ENCODE results near the gene RAD51AP1. TPM values are rescaled to one million over a fixed set of nuclear protein-coding genes. Genes with fewer than 3 reads are reported as not detected.

The RAD51AP1 gene
- total RNA-seq, 1 experiment from 2014 or later: 44.3 TPM

- Histone ChIP-seq H3K9me3 (no peaks in the 10 kb centered on the region), H3K4me3 (no peak overlapping the region), H3K27me3 (no peaks in the 10 kb centered on the region), H3K36me3 (peaks cover 16% of the 10 kb centered on the region)
- DNase-seq: no peak
These were observed 3.6 kb upstream of the RAD51AP1 start for GRCh38 chr12:4535092-4535491.

GRCh38 chr12:4535871-4536270, 2.8 kb upstream of the RAD51AP1 start:
- Histone ChIP-seq H3K27me3 (no peaks in the 10 kb centered on the region), H3K4me3 (no peak overlapping the region), H3K36me3 (peaks cover 16% of the 10 kb centered on the region), H3K9me3 (no peaks in the 10 kb centered on the region)
- DNase-seq: no peak

GRCh38 chr12:4539167-4539870, 629 bp downstream of the RAD51AP1 start:
- Histone ChIP-seq H3K27me3 (no peaks in the 10 kb centered on the region), H3K9me3 (no peaks in the 10 kb centered on the region), H3K4me3 (peak overlapping the region; percentile 91), H3K36me3 (peaks cover 18% of the 10 kb centered on the region)
- DNase-seq: no peak

- no peak for DNase-seq
- H3K9me3 ChIP-seq: no peaks in the 10 kb centered on the region
- peak overlapping the region; percentile 91; the same call in 1 of the 2 replicates for H3K4me3 ChIP-seq
- peaks cover 18% of the 10 kb centered on the region for H3K36me3 ChIP-seq
- no peaks in the 10 kb centered on the region for H3K27me3 ChIP-seq
These were observed 1.5 kb downstream of the RAD51AP1 start for GRCh38 chr12:4540170-4540569.

GRCh38 chr12:4540638-4541037, 1.9 kb downstream of the RAD51AP1 start:
- no peak for DNase-seq
- no peaks in the 10 kb centered on the region for H3K9me3 ChIP-seq
- H3K36me3 ChIP-seq: peaks cover 17% of the 10 kb centered on the region
- no peaks in the 10 kb centered on the region for H3K27me3 ChIP-seq
- no peak overlapping the region for H3K4me3 ChIP-seq

- Histone ChIP-seq H3K27me3 (no peaks in the 10 kb centered on the region), H3K36me3 (peaks cover 50% of the 10 kb centered on the region), H3K9me3 (no peaks in the 10 kb centered on the region), H3K4me3 (no peak overlapping the region)
- no peak for DNase-seq
These were observed 6.5 kb downstream of the RAD51AP1 start for GRCh38 chr12:4545195-4545594.

GRCh38 chr12:4552191-4552590, 13.5 kb downstream of the RAD51AP1 start:
- H3K4me3 ChIP-seq: no peak overlapping the region
- H3K27me3 ChIP-seq: no peaks in the 10 kb centered on the region
- DNase-seq: no peak
- H3K9me3 ChIP-seq: no peaks in the 10 kb centered on the region
- peaks cover 51% of the 10 kb centered on the region for H3K36me3 ChIP-seq

GRCh38 chr12:4553943-4554342, 15.3 kb downstream of the RAD51AP1 start:
- H3K27me3 ChIP-seq: no peaks in the 10 kb centered on the region
- H3K9me3 ChIP-seq: no peaks in the 10 kb centered on the region
- H3K4me3 ChIP-seq: no peak overlapping the region
- peaks cover 36% of the 10 kb centered on the region for H3K36me3 ChIP-seq
- DNase-seq: no peak

- Histone ChIP-seq H3K36me3 (peaks cover 25% of the 10 kb centered on the region), H3K9me3 (no peaks in the 10 kb centered on the region), H3K27me3 (no peaks in the 10 kb centered on the region), H3K4me3 (no peak overlapping the region)
- no peak for DNase-seq
These were observed 17.1 kb downstream of the RAD51AP1 start for GRCh38 chr12:4555804-4556203.

GRCh38 chr12:4556735-4557530, 18.2 kb downstream of the RAD51AP1 start:
- Histone ChIP-seq H3K27me3 (no peaks in the 10 kb centered on the region), H3K36me3 (peaks cover 22% of the 10 kb centered on the region), H3K9me3 (no peaks in the 10 kb centered on the region), H3K4me3 (no peak overlapping the region)
- DNase-seq: no peak

GRCh38 chr12:4557586-4557985, 18.9 kb downstream of the RAD51AP1 start:
- no peaks in the 10 kb centered on the region for H3K27me3 ChIP-seq
- H3K9me3 ChIP-seq: no peaks in the 10 kb centered on the region
- peaks cover 21% of the 10 kb centered on the region for H3K36me3 ChIP-seq
- no peak for DNase-seq
- H3K4me3 ChIP-seq: no peak overlapping the region

- H3K36me3 ChIP-seq: peaks cover 15% of the 10 kb centered on the region
- H3K4me3 ChIP-seq: no peak overlapping the region
- H3K9me3 ChIP-seq: no peaks in the 10 kb centered on the region
- no peak for DNase-seq
- no peaks in the 10 kb centered on the region for H3K27me3 ChIP-seq
These were observed 19.5 kb downstream of the RAD51AP1 start for GRCh38 chr12:4558171-4558570.

GRCh38 chr12:4562034-4562657, 23.5 kb downstream of the RAD51AP1 start, which contains the start of gene DYRK4:
Gene DYRK4, plus strand, starts transcription at chr12:4562208. Its CDS starts 38 bp downstream, at chr12:4562246.
- H3K9me3 ChIP-seq: no peaks in the 10 kb centered on the region
- peak; percentile 56 for DNase-seq
- no peaks in the 10 kb centered on the region for H3K27me3 ChIP-seq
- peaks cover 5% of the 10 kb centered on the region for H3K36me3 ChIP-seq
- no peak within 1 kb of the TSS for H3K4me3 ChIP-seq

GRCh38 chr12:4563336-4563735, 24.6 kb downstream of the RAD51AP1 start:
- Histone ChIP-seq H3K9me3 (no peaks in the 10 kb centered on the region), H3K4me3 (no peak overlapping the region), H3K36me3 (peaks cover 5% of the 10 kb centered on the region), H3K27me3 (no peaks in the 10 kb centered on the region)
- DNase-seq: no peak

- no peaks in the 10 kb centered on the region for H3K9me3 ChIP-seq
- no peak overlapping the region for H3K4me3 ChIP-seq
- no peaks in the 10 kb centered on the region for H3K27me3 ChIP-seq
- peaks cover 5% of the 10 kb centered on the region for H3K36me3 ChIP-seq
- no peak for DNase-seq
These were observed 26.1 kb downstream of the RAD51AP1 start for GRCh38 chr12:4564818-4565217.

- H3K36me3 ChIP-seq: no peaks in the 10 kb centered on the region; the same call in 1 of the 2 replicates
- no peak for DNase-seq
- no peaks in the 10 kb centered on the region for H3K9me3 ChIP-seq
- no peak overlapping the region for H3K4me3 ChIP-seq
- no peaks in the 10 kb centered on the region for H3K27me3 ChIP-seq
These were observed 27.8 kb downstream of the RAD51AP1 start for GRCh38 chr12:4566474-4566873.
